Dedifferentiated amniotic fluid mesenchymal stem cell (primary cell): ENCODE measurements around the gene TMEM143.
"Not testable (repeated sequence)": the region's sequence is repeated elsewhere in the genome, so short reads cannot be mapped to it uniquely, and the experiment has no call there.

Experiments
- DNase-seq: peaks from one replicate; pipeline ENCODE4 v3.0.0-alpha.2; 2016; ENCODE audit errors: extremely low spot score

TMEM143 gene

GRCh38 chr19:48296963-48297734 is 66.6 kb downstream of the TMEM143 start:
- peak; percentile 5 for DNase-seq

GRCh38 chr19:48295458-48295857 is 68.3 kb downstream of the TMEM143 start:
- no peak for DNase-seq

- DNase-seq, result peak; percentile 38
These were observed 70.9 kb downstream of the TMEM143 start for GRCh38 chr19:48292798-48293197.

- not testable (repeated sequence) for DNase-seq
These were observed 72.3 kb downstream of the TMEM143 start for GRCh38 chr19:48291489-48291815.

GRCh38 chr19:48290771-48291488 is 72.8 kb downstream of the TMEM143 start:
- peak; percentile 70 for DNase-seq

- peak; percentile 25 for DNase-seq
These were observed 73.4 kb downstream of the TMEM143 start for GRCh38 chr19:48290401-48290770.

GRCh38 chr19:48287748-48288147 is 76.0 kb downstream of the TMEM143 start:
- no peak for DNase-seq

GRCh38 chr19:48284896-48285295 is 78.8 kb downstream of the TMEM143 start:
- no peak for DNase-seq

- DNase-seq, result peak; percentile 88
These were observed 79.8 kb downstream of the TMEM143 start for GRCh38 chr19:48283908-48284307.
